GM23248 (cell line): ENCODE data around the gene RGS17.

Experiments
- EZH2 ChIP-seq: fragments of 200-600 bp; sonication (generic); IDR thresholded peaks from 2 replicates; pipeline ENCODE4 v1.6.1; 2018; ENCODE audit warnings: antibody characterized with exemption, mild to moderate bottlenecking; ENCODE audit not compliant: insufficient read depth, poor library complexity, severe bottlenecking
- EZH2phosphoT487 ChIP-seq: fragments of 200-600 bp; sonication (generic); IDR thresholded peaks from 2 replicates; pipeline ENCODE4 v1.6.1; 2018; ENCODE audit warnings: antibody characterized with exemption, moderate library complexity, mild to moderate bottlenecking, low read depth; ENCODE audit not compliant: insufficient read depth

- TF ChIP-seq EZH2 (no peak), EZH2phosphoT487 (no peak)
Measured at GRCh38 chr6:152993431-152993830, 137.7 kb downstream of the RGS17 start.
